Peyer's patch (tissue), 4 donors: ENCODE data around the gene RAB1B.

ENCODE experiments used
- CTCF ChIP-seq, 6 experiments: fragments of 450-650 bp in 4 of 6; fragments of 200-600 bp in 2 of 6; sonication (generic) in 1 of 6; IDR thresholded peaks; one replicate each; pipeline ENCODE4 v1.5.1; 2017 to 2019; ENCODE audit warnings: antibody characterized with exemption in 6 of 6, mild to moderate bottlenecking in 3 of 6, moderate library complexity in 1 of 6
- POLR2A ChIP-seq, 2 donors: fragments of 450-650 bp; IDR thresholded peaks; one replicate each; pipeline ENCODE4 v1.5.1; 2017; ENCODE audit warnings: antibody characterized with exemption in 2 of 2, mild to moderate bottlenecking in 2 of 2, moderate library complexity in 2 of 2

DNA sequence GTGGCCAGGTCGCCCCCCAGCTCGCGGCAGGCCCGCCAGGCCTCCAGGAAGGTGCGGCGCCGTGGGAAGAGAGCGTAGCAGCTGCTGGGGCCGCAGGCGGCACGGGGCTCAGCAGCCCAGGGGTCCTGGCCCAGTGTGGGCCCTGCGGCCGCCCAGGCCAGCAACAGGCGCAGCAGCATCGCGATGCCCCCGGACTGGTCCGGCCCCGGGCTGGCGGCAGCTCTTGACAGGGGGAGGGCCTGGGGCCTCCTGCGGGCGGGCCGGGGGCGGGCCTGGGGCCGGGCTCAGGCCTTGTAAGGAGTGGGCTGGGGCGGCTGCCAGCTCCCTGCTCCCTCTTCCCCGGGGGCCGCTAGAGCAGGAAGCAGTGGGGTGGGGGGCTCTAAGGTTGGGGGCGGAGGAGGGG is 48.4 kb downstream of the RAB1B start, which contains the start of gene CD248:
- TF ChIP-seq POLR2A (IDR thresholded peaks at IDR 0.05) (no peak), CTCF (IDR thresholded peaks at IDR 0.05) (no peak)
